ENCODE measurements around the gene TAOK2.

Gene TAOK2

DNA sequence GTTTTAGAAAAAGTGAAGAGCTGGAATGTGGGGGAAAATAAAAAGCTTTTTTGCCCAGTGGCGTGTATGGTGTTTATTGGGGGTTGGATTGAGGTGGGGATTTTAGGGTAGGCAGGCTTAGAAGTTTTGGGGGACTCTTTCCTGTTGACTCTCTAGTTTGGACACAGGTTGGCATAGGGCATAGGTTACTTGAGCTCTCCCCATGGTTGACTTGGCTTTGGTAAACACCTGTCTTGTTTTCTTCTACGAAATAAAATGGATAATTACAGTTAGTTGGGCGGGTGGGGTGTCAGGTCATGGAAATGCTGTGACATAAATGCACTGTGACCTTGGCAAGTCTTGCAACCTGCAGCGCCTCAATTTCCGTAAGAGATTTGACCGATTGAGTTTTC, 680 bp upstream of the TAOK2 start:
- Histone ChIP-seq H3K36me3 (ENCODE audit: control insufficient read depth, insufficient read depth, low read length) (peaks cover 8% of the 10 kb centered on the region), H3K9ac (ENCODE audit: low read depth, low read length) (no peak overlapping the region), H3K4me1 (ENCODE audit: control insufficient read depth, insufficient read depth, low read length) (peaks cover 16% of the 10 kb centered on the region), H3K9me3 (ENCODE audit: control insufficient read depth, insufficient read depth, low read length) (peaks cover 10% of the 10 kb centered on the region), H3K27me3 (ENCODE audit: control insufficient read depth, insufficient read depth, low read length) (peaks cover 12% of the 10 kb centered on the region), H3K4me3 (ENCODE audit: low read depth, low read length) (no peak overlapping the region)

DNA sequence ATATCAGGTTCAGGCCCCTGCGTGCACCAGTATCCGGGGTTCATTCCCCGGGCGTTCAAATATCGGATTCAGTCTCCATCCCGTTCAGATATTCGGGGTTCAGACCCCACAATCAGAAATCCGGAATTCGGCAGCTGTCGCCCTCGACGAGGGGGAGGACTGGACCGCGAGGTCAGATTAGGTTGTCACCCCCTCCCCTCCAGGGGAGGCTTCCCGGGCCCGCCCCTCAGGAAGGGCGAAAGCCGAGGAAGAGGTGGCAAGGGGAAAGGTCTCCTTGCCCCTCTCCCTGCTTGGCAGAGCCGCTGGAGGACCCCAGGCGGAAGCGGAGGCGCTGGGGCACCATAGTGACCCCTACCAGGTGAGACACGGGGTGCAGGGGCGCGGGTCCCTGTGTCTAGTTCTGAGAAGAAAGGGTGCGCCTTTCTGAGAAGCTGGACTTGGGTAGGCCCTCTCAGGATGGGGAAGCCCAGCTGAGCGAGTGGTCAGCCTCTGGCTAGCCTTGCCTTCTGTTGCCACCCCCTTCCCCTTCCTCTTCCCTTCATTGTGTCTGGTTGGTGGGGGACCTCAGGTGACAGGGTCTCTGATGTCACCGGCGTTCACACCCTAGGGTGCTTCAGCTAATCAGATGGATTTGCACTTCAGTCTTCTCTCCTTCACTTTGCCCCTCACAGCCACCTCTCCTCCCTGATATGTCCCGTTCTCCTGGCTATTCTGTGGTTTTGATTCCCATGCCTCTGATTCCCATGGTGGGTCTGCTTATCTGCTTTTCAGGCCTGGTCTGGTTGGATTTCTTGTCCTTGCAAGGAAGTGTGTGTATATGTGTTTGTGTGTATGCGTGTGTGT, 844 bp downstream of the TAOK2 start:
- H3K4me1 ChIP-seq (ENCODE audit: control insufficient read depth, insufficient read depth, low read length): peaks cover 16% of the 10 kb centered on the region
- H3K27me3 ChIP-seq (ENCODE audit: control insufficient read depth, insufficient read depth, low read length): peaks cover 12% of the 10 kb centered on the region
- peak overlapping the region; percentile 60 for H3K9ac ChIP-seq (ENCODE audit: low read depth, low read length)
- H3K4me3 ChIP-seq (ENCODE audit: low read depth, low read length): peak overlapping the region; percentile 59
- H3K36me3 ChIP-seq (ENCODE audit: control insufficient read depth, insufficient read depth, low read length): peaks cover 23% of the 10 kb centered on the region
- H3K9me3 ChIP-seq (ENCODE audit: control insufficient read depth, insufficient read depth, low read length): peaks cover 10% of the 10 kb centered on the region

DNA sequence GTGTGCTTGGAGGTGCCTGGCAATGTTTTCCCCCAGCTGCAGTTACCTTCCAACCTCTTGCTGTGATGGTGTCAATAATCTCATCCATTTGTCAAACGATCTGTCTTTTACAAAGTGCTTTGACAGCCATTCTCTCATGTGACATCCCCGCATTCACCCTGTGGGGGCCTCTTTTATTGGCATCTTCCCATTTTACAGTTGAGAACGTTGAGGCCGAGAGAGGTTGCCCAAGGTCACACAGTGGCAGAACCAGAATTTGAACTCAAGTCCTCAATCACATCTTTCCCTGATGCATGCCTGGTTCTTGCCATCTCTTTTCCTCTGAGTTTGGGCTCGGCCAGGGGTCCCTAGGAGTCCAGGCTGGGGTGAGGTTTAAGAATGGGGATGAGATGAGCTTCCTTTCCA, 1.5 kb downstream of the TAOK2 start:
- H3K9me3 ChIP-seq (ENCODE audit: control insufficient read depth, insufficient read depth, low read length): peaks cover 10% of the 10 kb centered on the region
- peaks cover 29% of the 10 kb centered on the region for H3K36me3 ChIP-seq (ENCODE audit: control insufficient read depth, insufficient read depth, low read length)
- H3K27me3 ChIP-seq (ENCODE audit: control insufficient read depth, insufficient read depth, low read length): peaks cover 12% of the 10 kb centered on the region
- H3K4me3 ChIP-seq (ENCODE audit: low read depth, low read length): peak overlapping the region; percentile 59
- peaks cover 16% of the 10 kb centered on the region for H3K4me1 ChIP-seq (ENCODE audit: control insufficient read depth, insufficient read depth, low read length)
- peak overlapping the region; percentile 26 for H3K9ac ChIP-seq (ENCODE audit: low read depth, low read length)

DNA sequence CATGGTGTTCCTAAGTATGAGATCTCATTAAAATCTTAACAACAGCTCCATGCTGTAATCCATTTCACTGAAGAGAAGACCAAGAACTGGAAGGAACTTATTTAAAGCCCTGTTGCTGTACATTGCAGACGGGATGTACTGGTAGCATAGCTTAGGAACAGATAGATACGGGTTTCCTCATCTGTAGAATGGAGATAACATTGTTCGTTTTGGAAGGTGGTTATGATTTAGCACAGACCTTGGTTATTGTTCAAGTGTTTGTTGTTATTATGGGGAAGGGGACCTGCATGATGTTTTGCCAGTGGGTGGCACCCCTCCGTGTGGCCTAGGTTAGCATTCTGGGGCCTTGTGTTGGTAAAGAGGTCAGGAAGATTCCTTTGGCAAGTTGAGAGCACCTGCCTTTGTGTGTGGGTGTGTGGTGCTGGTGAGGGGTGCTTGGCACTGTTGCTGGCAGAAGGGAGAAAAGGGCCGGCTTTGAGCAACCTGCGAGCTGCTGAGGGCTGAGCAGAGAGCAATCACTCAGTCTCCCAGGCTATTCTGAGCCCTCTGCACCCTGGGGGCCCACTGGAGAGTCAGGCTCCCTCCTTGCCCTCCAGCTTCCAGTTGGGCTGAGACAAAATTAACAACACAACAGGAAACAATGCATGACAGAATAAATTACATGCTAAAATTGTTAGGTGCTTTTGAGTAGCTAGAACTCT, 2.3 kb downstream of the TAOK2 start:
- Histone ChIP-seq H3K4me1 (ENCODE audit: control insufficient read depth, insufficient read depth, low read length) (peaks cover 16% of the 10 kb centered on the region), H3K9me3 (ENCODE audit: control insufficient read depth, insufficient read depth, low read length) (peaks cover 10% of the 10 kb centered on the region), H3K4me3 (ENCODE audit: low read depth, low read length) (peak overlapping the region; percentile 59), H3K9ac (ENCODE audit: low read depth, low read length) (peak overlapping the region; percentile 47), H3K36me3 (ENCODE audit: control insufficient read depth, insufficient read depth, low read length) (peaks cover 32% of the 10 kb centered on the region), H3K27me3 (ENCODE audit: control insufficient read depth, insufficient read depth, low read length) (peaks cover 12% of the 10 kb centered on the region)

DNA sequence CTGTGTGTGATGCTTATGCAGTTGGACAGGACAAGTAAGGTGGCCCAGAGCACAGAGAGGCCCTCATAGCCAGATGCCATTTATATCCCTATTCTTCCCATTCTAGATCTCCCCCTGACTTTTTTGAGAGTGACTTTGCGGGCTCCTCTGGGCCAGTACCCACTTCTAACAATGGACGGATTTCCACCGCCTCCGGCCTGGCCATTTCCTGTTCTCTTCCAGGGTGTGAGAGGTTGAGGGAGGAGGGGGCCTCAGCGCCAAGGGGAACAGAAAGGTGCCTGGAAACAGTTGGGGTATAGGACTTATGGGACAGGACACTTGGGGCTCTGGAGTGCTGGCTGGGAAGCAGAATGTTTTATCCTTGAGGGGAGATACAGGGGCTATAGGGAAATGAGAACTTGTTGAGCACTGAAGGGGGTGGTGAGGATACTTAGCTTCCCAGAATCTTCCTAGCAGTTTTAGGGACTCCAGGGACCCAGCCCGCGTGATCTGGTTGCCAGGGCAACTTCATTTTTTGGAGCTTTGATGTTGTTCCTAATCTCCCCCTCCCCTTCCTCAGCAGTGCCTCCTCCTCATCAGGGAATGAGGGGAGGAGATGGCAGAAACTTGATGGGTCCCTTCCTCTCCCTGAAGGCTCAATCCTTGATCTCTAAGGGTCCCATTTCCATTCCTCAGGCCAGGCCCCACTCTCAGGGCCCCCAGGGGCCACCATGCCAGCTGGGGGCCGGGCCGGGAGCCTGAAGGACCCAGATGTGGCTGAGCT, 3.6 kb downstream of the TAOK2 start:
- H3K4me3 ChIP-seq (ENCODE audit: low read depth, low read length): no peak overlapping the region

DNA sequence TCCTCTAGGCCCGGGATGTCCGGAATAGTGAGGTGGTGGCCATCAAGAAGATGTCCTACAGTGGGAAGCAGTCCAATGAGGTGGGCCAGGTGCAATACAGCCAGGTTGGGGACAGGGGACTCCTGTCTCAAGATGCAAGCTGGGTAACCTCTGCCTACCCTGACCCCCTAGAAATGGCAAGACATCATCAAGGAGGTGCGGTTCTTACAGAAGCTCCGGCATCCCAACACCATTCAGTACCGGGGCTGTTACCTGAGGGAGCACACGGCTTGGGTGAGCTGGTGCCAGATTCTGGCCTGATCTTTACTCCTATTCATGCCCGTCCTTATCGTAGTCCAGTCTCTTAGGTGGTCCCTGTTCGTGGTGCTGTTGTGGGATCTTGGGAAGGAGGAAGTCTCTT, 4.4 kb downstream of the TAOK2 start:
- H3K27me3 ChIP-seq (ENCODE audit: control insufficient read depth, insufficient read depth, low read length): no peaks in the 10 kb centered on the region
- peaks cover 44% of the 10 kb centered on the region for H3K36me3 ChIP-seq (ENCODE audit: control insufficient read depth, insufficient read depth, low read length)
- H3K9me3 ChIP-seq (ENCODE audit: control insufficient read depth, insufficient read depth, low read length): peaks cover 2% of the 10 kb centered on the region
- H3K4me3 ChIP-seq (ENCODE audit: low read depth, low read length): no peak overlapping the region
- peaks cover 16% of the 10 kb centered on the region for H3K4me1 ChIP-seq (ENCODE audit: control insufficient read depth, insufficient read depth, low read length)
- no peak overlapping the region for H3K9ac ChIP-seq (ENCODE audit: low read depth, low read length)

More for the DNA sequence above, 3.6 kb downstream of the TAOK2 start:
- peaks cover 10% of the 10 kb centered on the region for H3K9me3 ChIP-seq (ENCODE audit: control insufficient read depth, insufficient read depth, low read length)
- H3K27me3 ChIP-seq (ENCODE audit: control insufficient read depth, insufficient read depth, low read length): peaks cover 6% of the 10 kb centered on the region
- H3K4me1 ChIP-seq (ENCODE audit: control insufficient read depth, insufficient read depth, low read length): peaks cover 16% of the 10 kb centered on the region
- H3K9ac ChIP-seq (ENCODE audit: low read depth, low read length): no peak overlapping the region
- peaks cover 36% of the 10 kb centered on the region for H3K36me3 ChIP-seq (ENCODE audit: control insufficient read depth, insufficient read depth, low read length)

DNA sequence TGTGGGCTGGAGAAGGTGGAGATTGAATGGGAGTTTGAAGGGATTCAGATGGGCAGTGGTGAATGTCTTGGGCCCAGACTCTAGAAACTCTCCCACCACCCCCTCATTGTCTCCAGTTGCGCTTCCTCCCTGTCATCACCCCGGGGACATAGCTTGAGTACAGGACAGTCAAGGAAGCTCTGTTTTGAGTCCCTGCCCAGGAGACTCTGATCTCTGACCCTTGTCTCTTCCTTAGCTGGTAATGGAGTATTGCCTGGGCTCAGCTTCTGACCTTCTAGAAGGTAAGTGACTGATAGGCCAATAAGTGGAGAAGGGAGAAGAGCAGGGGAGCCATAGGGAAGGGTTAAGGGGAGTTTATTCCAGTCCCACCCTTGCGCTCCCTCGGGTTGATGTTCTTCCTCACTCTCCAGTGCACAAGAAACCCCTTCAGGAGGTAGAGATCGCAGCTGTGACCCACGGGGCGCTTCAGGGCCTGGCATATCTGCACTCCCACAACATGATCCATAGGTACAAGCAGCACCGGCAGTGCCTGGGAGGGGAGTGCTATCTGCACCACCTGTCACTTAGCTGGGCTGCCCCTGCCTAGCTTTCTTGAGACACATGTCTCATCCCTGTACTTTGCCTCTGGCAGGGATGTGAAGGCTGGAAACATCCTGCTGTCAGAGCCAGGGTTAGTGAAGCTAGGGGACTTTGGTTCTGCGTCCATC, 5.0 kb downstream of the TAOK2 start:
- H3K36me3 ChIP-seq (ENCODE audit: control insufficient read depth, insufficient read depth, low read length): peaks cover 51% of the 10 kb centered on the region
- H3K9ac ChIP-seq (ENCODE audit: low read depth, low read length): no peak overlapping the region
- peaks cover 16% of the 10 kb centered on the region for H3K4me1 ChIP-seq (ENCODE audit: control insufficient read depth, insufficient read depth, low read length)
- H3K27me3 ChIP-seq (ENCODE audit: control insufficient read depth, insufficient read depth, low read length): no peaks in the 10 kb centered on the region
- H3K4me3 ChIP-seq (ENCODE audit: low read depth, low read length): no peak overlapping the region
- H3K9me3 ChIP-seq (ENCODE audit: control insufficient read depth, insufficient read depth, low read length): no peaks in the 10 kb centered on the region

DNA sequence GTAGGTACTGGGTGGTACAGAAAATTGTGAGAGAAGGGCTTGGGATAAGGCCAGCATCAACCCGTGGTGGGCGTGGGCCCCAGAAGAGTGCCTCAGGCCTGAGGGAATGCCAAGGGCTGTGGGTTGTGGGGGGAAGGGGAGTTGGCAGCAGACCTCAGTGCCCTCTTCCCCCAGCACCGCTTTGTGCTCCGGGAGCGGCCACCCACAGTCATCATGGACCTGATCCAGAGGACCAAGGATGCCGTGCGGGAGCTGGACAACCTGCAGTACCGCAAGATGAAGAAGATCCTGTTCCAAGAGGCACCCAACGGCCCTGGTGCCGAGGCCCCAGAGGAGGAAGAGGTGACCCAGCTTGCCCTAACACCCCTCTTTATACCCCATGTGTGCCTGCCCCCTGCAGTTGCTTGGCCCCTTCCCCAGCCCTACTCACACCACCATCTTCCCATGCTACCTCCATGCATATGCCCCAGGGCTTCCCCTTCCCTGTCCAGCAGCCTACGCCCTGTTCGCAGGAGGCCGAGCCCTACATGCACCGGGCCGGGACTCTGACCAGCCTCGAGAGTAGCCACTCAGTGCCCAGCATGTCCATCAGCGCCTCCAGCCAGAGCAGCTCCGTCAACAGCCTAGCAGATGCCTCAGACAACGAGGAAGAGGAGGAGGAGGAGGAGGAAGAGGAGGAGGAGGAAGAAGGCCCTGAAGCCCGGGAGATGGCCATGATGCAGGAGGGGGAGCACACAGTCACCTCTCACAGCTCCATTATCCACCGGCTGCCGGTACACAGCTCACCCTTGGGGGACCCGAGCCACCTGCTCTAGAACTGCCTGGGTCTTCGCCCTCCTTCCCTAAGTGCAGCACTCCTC, 9.1 kb downstream of the TAOK2 start:
- H3K27me3 ChIP-seq (ENCODE audit: control insufficient read depth, insufficient read depth, low read length): no peaks in the 10 kb centered on the region
- H3K36me3 ChIP-seq (ENCODE audit: control insufficient read depth, insufficient read depth, low read length): peaks cover 82% of the 10 kb centered on the region
- no peaks in the 10 kb centered on the region for H3K9me3 ChIP-seq (ENCODE audit: control insufficient read depth, insufficient read depth, low read length)
- no peaks in the 10 kb centered on the region for H3K4me1 ChIP-seq (ENCODE audit: control insufficient read depth, insufficient read depth, low read length)
- no peak overlapping the region for H3K4me3 ChIP-seq (ENCODE audit: low read depth, low read length)
- no peak overlapping the region for H3K9ac ChIP-seq (ENCODE audit: low read depth, low read length)

DNA sequence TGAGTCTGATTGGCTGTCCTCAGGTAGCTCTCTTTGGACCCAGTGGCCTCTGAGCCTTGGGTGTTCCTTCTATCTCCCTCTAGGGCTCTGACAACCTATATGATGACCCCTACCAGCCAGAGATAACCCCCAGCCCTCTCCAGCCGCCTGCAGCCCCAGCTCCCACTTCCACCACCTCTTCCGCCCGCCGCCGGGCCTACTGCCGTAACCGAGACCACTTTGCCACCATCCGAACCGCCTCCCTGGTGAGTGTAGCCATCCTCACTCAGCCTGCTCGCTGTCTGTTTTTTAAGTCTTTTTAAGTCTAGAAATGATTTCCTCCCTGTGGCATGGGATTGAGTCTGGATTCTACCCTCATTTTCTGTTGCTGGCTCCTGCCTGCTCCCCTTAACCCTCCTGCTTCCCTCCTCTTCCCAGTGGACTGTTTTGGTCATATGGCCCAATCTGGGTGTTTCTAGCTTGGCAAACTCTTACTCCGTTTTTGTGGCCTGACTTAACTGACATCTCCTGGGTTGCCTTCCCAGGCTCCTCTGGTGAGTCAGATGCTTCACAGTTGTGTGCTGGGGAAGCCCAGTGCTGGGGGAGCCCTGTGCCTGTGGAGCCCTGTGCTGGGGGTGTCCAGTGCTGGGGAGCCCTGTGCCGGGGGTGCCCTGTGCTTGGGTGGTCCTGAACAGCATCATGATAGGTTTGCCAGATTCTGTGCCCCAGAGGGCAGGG, 9.9 kb downstream of the TAOK2 start:
- Histone ChIP-seq H3K9me3 (ENCODE audit: control insufficient read depth, insufficient read depth, low read length) (no peaks in the 10 kb centered on the region), H3K27me3 (ENCODE audit: control insufficient read depth, insufficient read depth, low read length) (no peaks in the 10 kb centered on the region), H3K9ac (ENCODE audit: low read depth, low read length) (no peak overlapping the region), H3K4me3 (ENCODE audit: low read depth, low read length) (no peak overlapping the region), H3K36me3 (ENCODE audit: control insufficient read depth, insufficient read depth, low read length) (peaks cover 82% of the 10 kb centered on the region), H3K4me1 (ENCODE audit: control insufficient read depth, insufficient read depth, low read length) (no peaks in the 10 kb centered on the region)

DNA sequence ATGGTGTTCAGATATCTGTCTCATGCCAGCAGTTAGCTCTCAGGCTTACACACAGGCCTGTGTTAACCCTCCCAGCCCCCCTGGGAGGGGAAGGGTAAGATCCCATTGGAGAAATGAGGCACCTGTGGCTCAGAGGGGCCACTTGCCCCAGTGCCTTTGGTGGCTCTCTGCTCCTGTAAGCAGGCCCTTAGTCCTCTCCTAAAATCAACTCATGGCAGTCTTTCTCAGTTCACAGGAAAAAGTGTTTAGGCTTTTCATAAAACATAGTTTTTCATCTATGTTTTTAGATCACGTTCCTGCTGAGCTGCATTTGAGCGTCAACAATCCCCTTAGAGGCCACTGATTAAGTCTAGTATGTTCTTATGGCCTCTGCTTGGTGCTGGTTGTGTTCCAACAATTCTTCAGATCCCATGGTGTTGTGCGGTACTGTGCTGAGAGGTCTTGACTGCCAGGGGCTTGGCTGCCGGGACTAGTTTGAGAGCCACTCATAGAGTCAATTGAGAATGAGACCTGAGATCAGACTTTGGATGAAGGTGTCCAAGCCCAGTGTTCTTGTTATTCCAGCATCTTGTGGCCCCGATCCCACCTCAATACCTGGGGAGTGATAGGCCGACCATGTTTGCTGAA, 10.6 kb downstream of the TAOK2 start:
- Histone ChIP-seq H3K36me3 (ENCODE audit: control insufficient read depth, insufficient read depth, low read length) (peaks cover 79% of the 10 kb centered on the region), H3K9me3 (ENCODE audit: control insufficient read depth, insufficient read depth, low read length) (no peaks in the 10 kb centered on the region), H3K27me3 (ENCODE audit: control insufficient read depth, insufficient read depth, low read length) (no peaks in the 10 kb centered on the region), H3K4me1 (ENCODE audit: control insufficient read depth, insufficient read depth, low read length) (no peaks in the 10 kb centered on the region), H3K9ac (ENCODE audit: low read depth, low read length) (no peak overlapping the region), H3K4me3 (ENCODE audit: low read depth, low read length) (no peak overlapping the region)

Data from iPS-15b (cell line).